HT1080 (cell line): ENCODE results near the gene ACSM2B. TPM values are rescaled to one million over a fixed set of nuclear protein-coding genes. Genes with fewer than 3 reads are reported as not detected.
"Not testable (repeated sequence)": the region's sequence is repeated elsewhere in the genome, so short reads cannot be mapped to it uniquely, and the experiment has no call there.

Source experiments
- DNase-seq: peaks from one replicate; pipeline ENCODE4 v3.0.0-alpha.2; 2015; ENCODE audit warnings: low read depth
- small RNA-seq: library from RNA; depleted of rRNA; stranded (forward); fragments of <200 nt; gene quantifications from one replicate; pipeline ENCODE3, GENCODE V24; 2014
- total RNA-seq: library from RNA; depleted of rRNA; stranded (reverse); fragments of >200 nt; shearing (Covaris generic); gene quantifications from 2 replicates; pipeline ENCODE4 v1.2.3, GENCODE V29; 2014; rRNA removed

ACSM2B gene
- total RNA-seq, 1 experiment from 2014 or later = not detected

GRCh38 chr16:20536669-20537068 is 39.5 kb downstream of the ACSM2B start:
- not testable (repeated sequence) for DNase-seq

- not testable (repeated sequence) for DNase-seq
These were observed 43.8 kb downstream of the ACSM2B start for GRCh38 chr16:20532284-20532792.

GRCh38 chr16:20531795-20532194 is 44.4 kb downstream of the ACSM2B start:
- DNase-seq = not testable (repeated sequence)

GRCh38 chr16:20520103-20520502 is 56.1 kb downstream of the ACSM2B start:
- no peak for DNase-seq

GRCh38 chr16:20519231-20519630 is 56.9 kb downstream of the ACSM2B start:
- DNase-seq = no peak

- DNase-seq = no peak
These were observed 59.0 kb downstream of the ACSM2B start for GRCh38 chr16:20517149-20517548.

- DNase-seq = no peak
These were observed 60.5 kb downstream of the ACSM2B start for GRCh38 chr16:20515688-20516090.

- peak; percentile 1 for DNase-seq
These were observed 65.8 kb downstream of the ACSM2B start for GRCh38 chr16:20510323-20510722.

- no peak for DNase-seq
These were observed 68.9 kb downstream of the ACSM2B start for GRCh38 chr16:20507280-20507679.

GRCh38 chr16:20504418-20504817 is 71.7 kb downstream of the ACSM2B start:
- no peak for DNase-seq

GRCh38 chr16:20491448-20491847 is 84.7 kb downstream of the ACSM2B start:
- DNase-seq = not testable (repeated sequence)

GRCh38 chr16:20490994-20491393 is 85.2 kb downstream of the ACSM2B start:
- not testable (repeated sequence) for DNase-seq

Small RNAs within 50 kb of the gene (small RNA-seq; reads per million reads assigned to genes)
- gene AC141273.3 = not detected

Other genes with a start within 250 kb of the ACSM2B start
- gene GP2, start 248.9 kb downstream of the ACSM2B start, total RNA-seq = not detected in 2 replicates
- gene UMOD, start 223.7 kb downstream of the ACSM2B start, total RNA-seq = not detected in 2 replicates
- not detected in 2 replicates for gene PDILT, start 171.6 kb downstream of the ACSM2B start, total RNA-seq
- not detected in 2 replicates for gene ACSM5, start 166.8 kb downstream of the ACSM2B start, total RNA-seq
- gene ACSM2A, start 124.8 kb downstream of the ACSM2B start, total RNA-seq = not detected in 2 replicates
- gene ACSM1, start 121.3 kb upstream of the ACSM2B start, total RNA-seq = not detected in 2 replicates
- 49.1 and 53.9 TPM in 2 replicates for gene THUMPD1, start 165.5 kb upstream of the ACSM2B start, total RNA-seq
- gene ACSM3, start 187.6 kb upstream of the ACSM2B start, total RNA-seq = 0.45 and 0.70 TPM in 2 replicates
- gene ERI2, start 230.1 kb upstream of the ACSM2B start, total RNA-seq = 23.8 and 26.0 TPM in 2 replicates
- gene REXO5, start 230.2 kb upstream of the ACSM2B start, total RNA-seq = 11.4 and 13.9 TPM in 2 replicates